Stimulated activated CD4-positive, alpha-beta T cell treated with anti-CD3 and anti-CD28 coated beads, Interleukin-15, amount 100 ng/mL, for 1 hour (primary cell): Measurements from ENCODE around the gene GALR1.

Experiments
- DNase-seq, 2 donors: peaks; one replicate each; pipeline ENCODE4 v3.0.0-alpha.2; 2020; ENCODE audit warnings: low read depth in 1 of 2, low spot score in 1 of 2

GALR1 gene

DNA sequence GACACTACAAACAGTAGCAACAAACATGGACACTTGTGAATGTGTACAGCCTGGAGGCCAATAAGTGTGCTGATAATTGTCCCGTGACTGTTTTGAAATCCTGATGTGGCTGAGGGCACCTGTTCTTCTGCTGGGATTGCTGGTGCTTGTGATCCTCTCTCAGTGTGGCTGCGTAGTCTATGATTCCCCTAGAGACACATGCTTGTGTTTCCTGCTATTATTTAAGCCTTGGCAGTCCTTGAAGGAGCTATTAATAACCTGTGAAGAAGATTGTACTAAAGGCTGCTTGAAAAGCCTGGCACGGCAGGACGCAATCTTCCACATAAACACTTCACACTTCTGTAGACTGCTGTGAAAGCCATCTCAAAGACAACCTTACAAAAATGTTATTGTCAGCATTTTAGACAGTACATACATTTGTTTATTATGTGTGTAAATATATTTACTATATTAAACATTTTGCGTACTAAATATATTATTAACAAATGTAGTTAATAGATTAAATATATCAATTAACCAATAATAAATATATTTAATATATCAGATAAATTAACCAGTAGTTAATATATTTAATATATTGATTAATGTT is 71.4 kb downstream of the GALR1 start:
- DNase-seq = no peak

DNA sequence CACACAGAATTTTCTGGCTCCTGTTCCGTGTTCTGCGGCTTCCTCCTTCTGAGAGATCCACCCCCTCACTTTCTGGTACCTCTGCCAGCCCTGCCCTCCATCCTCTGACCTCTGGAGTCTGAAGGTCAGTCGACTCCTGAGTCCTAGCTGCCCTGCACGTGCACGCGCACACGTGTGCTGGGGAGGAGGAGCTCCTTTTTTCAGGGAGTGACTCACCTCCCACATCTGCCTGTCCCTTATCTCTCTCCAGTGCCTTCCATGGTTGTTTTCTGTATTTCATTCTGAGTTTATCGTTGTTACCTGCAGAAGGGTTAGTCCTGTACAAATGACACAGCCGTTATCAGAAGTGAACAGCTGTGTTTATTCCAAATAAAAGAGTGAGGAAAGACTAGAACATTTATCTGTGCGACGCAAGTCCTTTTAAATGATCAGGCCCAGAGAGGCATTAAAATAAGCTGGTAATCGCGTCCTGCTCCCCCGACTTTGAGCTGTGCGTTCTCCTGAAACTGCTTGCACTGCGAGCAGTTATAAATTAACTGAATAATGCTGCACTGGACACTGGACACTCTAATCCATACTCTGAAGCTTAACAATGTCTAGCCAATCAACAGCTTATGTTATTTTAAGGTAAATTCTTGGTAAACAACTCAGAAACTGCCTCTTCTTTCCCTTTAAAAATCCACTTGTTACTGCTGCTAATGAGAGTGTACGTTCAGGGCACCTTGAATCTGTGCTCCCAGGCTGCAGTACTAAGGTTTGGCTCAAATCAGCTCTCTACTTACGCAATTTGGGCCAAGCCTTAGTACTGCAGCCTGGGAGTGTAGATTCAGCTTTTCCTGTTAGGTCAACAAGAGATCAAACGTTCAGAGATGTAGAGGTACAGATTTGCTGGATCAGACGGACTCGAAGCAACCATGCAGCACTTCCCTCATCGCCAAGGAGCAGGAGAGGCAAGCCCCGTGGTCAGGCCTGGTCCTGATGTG is 72.5 kb downstream of the GALR1 start:
- DNase-seq = no peak

DNA sequence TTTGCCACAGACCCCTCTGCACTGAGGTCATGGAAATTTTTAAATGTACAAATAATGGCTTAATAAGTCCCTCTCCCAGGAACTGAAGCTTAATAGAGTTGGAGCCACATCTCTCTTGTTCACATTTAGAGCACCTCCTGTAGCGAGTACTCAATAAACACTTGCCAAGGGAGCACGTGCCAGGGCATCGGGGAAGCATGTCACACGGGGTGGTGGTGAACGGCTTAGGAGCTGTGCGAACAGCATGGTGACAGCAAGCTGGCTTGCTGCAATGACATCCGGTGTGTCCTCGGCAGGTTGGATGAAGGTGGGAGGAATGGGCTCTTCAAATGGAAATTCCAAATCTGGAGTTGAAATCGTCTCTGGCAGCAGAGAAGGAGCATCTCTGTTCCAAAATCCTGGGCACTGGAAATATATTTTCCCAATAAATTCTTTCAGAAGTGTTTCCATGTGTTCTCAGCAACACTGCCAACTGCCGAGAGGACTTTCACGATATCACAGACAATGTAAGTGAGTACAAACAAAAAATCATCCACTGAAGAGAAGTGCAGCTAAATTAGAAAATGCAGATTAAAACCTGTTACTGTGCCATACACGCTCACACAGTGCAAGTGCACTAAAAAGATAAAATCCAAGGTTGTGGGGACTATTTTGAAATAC is 74.1 kb downstream of the GALR1 start:
- DNase-seq = no peak
